Uterus (tissue), 4 donors: ENCODE data around the gene ELMO2. TPM values are rescaled to one million over a fixed set of nuclear protein-coding genes. Genes with fewer than 3 reads are reported as not detected.

Experiments used
- DNase-seq, 2 donors: peaks; one replicate each; pipeline ENCODE4 v3.0.0-alpha.2; 2019 to 2020
- H3K27ac ChIP-seq, 2 donors: fragments of 200-600 bp; sonication (generic); 1 replicate in 1 of 2; 2 replicates in 1 of 2; pipeline ENCODE4 v1.5.1; 2016 to 2018
- H3K27me3 ChIP-seq, 2 donors: fragments of 200-600 bp; sonication (generic); one replicate each; pipeline ENCODE4 v1.5.1; 2018 to 2019; ENCODE audit warnings: control low read depth in 1 of 2
- H3K36me3 ChIP-seq, 2 donors: fragments of 200-600 bp; sonication (generic); one replicate each; pipeline ENCODE4 v1.5.1; 2019; ENCODE audit warnings: control low read depth in 1 of 2
- H3K4me1 ChIP-seq, 2 donors: fragments of 200-600 bp; sonication (generic); one replicate each; pipeline ENCODE4 v1.5.1; 2018 to 2019; ENCODE audit warnings: control low read depth in 1 of 2
- H3K4me3 ChIP-seq, 2 donors: fragments of 200-600 bp; sonication (generic); 1 replicate in 1 of 2; 2 replicates in 1 of 2; pipeline ENCODE4 v1.5.1; 2018 to 2019; ENCODE audit warnings: mild to moderate bottlenecking in 1 of 2
- H3K9me3 ChIP-seq, 2 donors: fragments of 200-600 bp; sonication (generic); one replicate each; pipeline ENCODE4 v1.5.1; 2019; ENCODE audit warnings: control low read depth in 1 of 2
- CTCF ChIP-seq, 4 experiments: fragments of 200-600 bp in 2 of 4; fragments of 450-650 bp in 2 of 4; sonication (generic) in 2 of 4; IDR thresholded peaks; one replicate each; pipeline ENCODE4 v1.5.1; 2016 to 2019; ENCODE audit warnings: antibody characterized with exemption in 4 of 4, mild to moderate bottlenecking in 2 of 4, moderate library complexity in 1 of 4
- POLR2A ChIP-seq, 2 donors: fragments of 450-650 bp; IDR thresholded peaks; one replicate each; pipeline ENCODE4 v1.6.1; 2016; ENCODE audit warnings: antibody characterized with exemption in 2 of 2, mild to moderate bottlenecking in 1 of 2, moderate library complexity in 1 of 2
- intact Hi-C: fragments of 100-400 bp; cut with DNase I; formaldehyde crosslinking; loops from one replicate; pipeline ENCODE4 v1.15.1; 2023; ENCODE audit warnings: low total_unique reads
- total RNA-seq, 4 donors: library from RNA; depleted of rRNA in 3 of 4; stranded (reverse); fragments of >200 nt in 3 of 4; gene quantifications; one replicate each; pipeline versions ENCODE4 v1.1.0 to v1.2.4, GENCODE V29; 2014 to 2023
- donor health status: DM: yes; HTN: yes; CAD: no.

The ELMO2 gene
- total RNA-seq, 4 donors from 2014 or later, result 18.5 to 112 (median 57.2) TPM

GRCh38 chr20:46377518-46377917 is 28.9 kb downstream of the ELMO2 start:
- Histone ChIP-seq H3K27ac (no peak overlapping the region), H3K36me3 (no peaks in the 10 kb centered on the region), H3K4me3 (no peak overlapping the region), H3K9me3 (no peaks in the 10 kb centered on the region), H3K27me3 (no peaks in the 10 kb centered on the region), H3K4me1 (no peaks in the 10 kb centered on the region)
- TF ChIP-seq POLR2A (IDR thresholded peaks at IDR 0.05) (no peak), CTCF (IDR thresholded peaks at IDR 0.05) (no peak)
- no peak for DNase-seq
- intact Hi-C loops, result no loop called here

- Histone ChIP-seq H3K36me3 (no peaks in the 10 kb centered on the region), H3K4me3 (no peak overlapping the region), H3K27me3 (no peaks in the 10 kb centered on the region), H3K9me3 (no peaks in the 10 kb centered on the region), H3K27ac (no peak overlapping the region), H3K4me1 (no peaks in the 10 kb centered on the region)
- no peak for DNase-seq
- no peak for TF ChIP-seq CTCF (IDR thresholded peaks at IDR 0.05)
- TF ChIP-seq POLR2A (IDR thresholded peaks at IDR 0.05), result no peak
- intact Hi-C loops, result no loop called here
These were observed 30.1 kb downstream of the ELMO2 start for GRCh38 chr20:46376196-46376785.

- intact Hi-C loops, result no loop called here
- DNase-seq, result no peak
- Histone ChIP-seq H3K27me3 (no peaks in the 10 kb centered on the region), H3K9me3 (no peaks in the 10 kb centered on the region), H3K27ac (no peak overlapping the region), H3K4me3 (no peak overlapping the region), H3K36me3 (no peaks in the 10 kb centered on the region), H3K4me1 (no peaks in the 10 kb centered on the region)
- TF ChIP-seq CTCF (IDR thresholded peaks at IDR 0.05) (no peak), POLR2A (IDR thresholded peaks at IDR 0.05) (no peak)
These were observed 30.6 kb downstream of the ELMO2 start for GRCh38 chr20:46375771-46376170.

GRCh38 chr20:46374383-46374782 is 32.0 kb downstream of the ELMO2 start:
- Histone ChIP-seq H3K4me3 (no peak overlapping the region), H3K9me3 (no peaks in the 10 kb centered on the region), H3K4me1 (no peaks in the 10 kb centered on the region), H3K27me3 (no peaks in the 10 kb centered on the region), H3K27ac (no peak overlapping the region), H3K36me3 (no peaks in the 10 kb centered on the region)
- intact Hi-C loops, result no loop called here
- DNase-seq, result no peak
- TF ChIP-seq POLR2A (IDR thresholded peaks at IDR 0.05) (no peak), CTCF (IDR thresholded peaks at IDR 0.05) (no peak)

- no peaks in the 10 kb centered on the region for H3K27me3 ChIP-seq
- H3K36me3 ChIP-seq, result no peaks in the 10 kb centered on the region
- no peaks in the 10 kb centered on the region for H3K9me3 ChIP-seq
- H3K27ac ChIP-seq, result no peak overlapping the region
- no peaks in the 10 kb centered on the region for H3K4me1 ChIP-seq
- intact Hi-C loops, result no loop called here
- no peak overlapping the region for H3K4me3 ChIP-seq
- TF ChIP-seq CTCF (IDR thresholded peaks at IDR 0.05), result no peak
- TF ChIP-seq POLR2A (IDR thresholded peaks at IDR 0.05), result no peak
- no peak for DNase-seq
These were observed 34.8 kb downstream of the ELMO2 start for GRCh38 chr20:46371656-46372055.
